Vagina (tissue), 2 donors: ENCODE results near the gene SNX13. TPM values are rescaled to one million over a fixed set of nuclear protein-coding genes. Genes with fewer than 3 reads are reported as not detected.

Experiments used
- DNase-seq, 2 donors: peaks; one replicate each; pipeline ENCODE4 v3.0.0-alpha.2; 2017; ENCODE audit errors: extremely low spot score in 2 of 2
- H3K27ac ChIP-seq: fragments of 200-600 bp; sonication (generic); one replicate; pipeline ENCODE4 v1.5.1; 2019
- H3K27me3 ChIP-seq: fragments of 200-600 bp; sonication (generic); one replicate; pipeline ENCODE4 v1.5.1; 2019
- H3K36me3 ChIP-seq, 2 donors: fragments of 200-600 bp; sonication (generic); one replicate each; pipeline ENCODE4 v1.5.1; 2017 to 2019
- H3K4me1 ChIP-seq: fragments of 200-600 bp; sonication (generic); one replicate; pipeline ENCODE4 v1.5.1; 2019
- H3K4me3 ChIP-seq, 2 donors: fragments of 200-600 bp; sonication (generic); 1 replicate in 1 of 2; 2 replicates in 1 of 2; pipeline ENCODE4 v1.5.1; 2016 to 2019
- H3K9me3 ChIP-seq: fragments of 200-600 bp; sonication (generic); one replicate; pipeline ENCODE4 v1.5.1; 2019
- CTCF ChIP-seq, 3 experiments: fragments of 450-650 bp in 2 of 3; fragments of 200-600 bp in 1 of 3; sonication (generic) in 1 of 3; IDR thresholded peaks; one replicate each; pipeline ENCODE4 v1.5.1; 2017 to 2019; ENCODE audit warnings: antibody characterized with exemption in 3 of 3, mild to moderate bottlenecking in 2 of 3, moderate library complexity in 2 of 3
- POLR2A ChIP-seq, 2 donors: fragments of 450-650 bp; IDR thresholded peaks; one replicate each; pipeline ENCODE4 v1.6.1; 2017; ENCODE audit warnings: antibody characterized with exemption in 2 of 2, mild to moderate bottlenecking in 2 of 2, moderate library complexity in 2 of 2
- POLR2AphosphoS5 ChIP-seq, 2 donors: sonication (generic); formaldehyde crosslinking; IDR thresholded peaks; one replicate each; pipeline ENCODE4 v1.9.0; 2017; ENCODE audit warnings: antibody characterized with exemption in 2 of 2, mild to moderate bottlenecking in 2 of 2, low read depth in 1 of 2; ENCODE audit not compliant: insufficient read depth in 1 of 2
- intact Hi-C: fragments of 100-400 bp; cut with DNase I; formaldehyde crosslinking; loops from one replicate; pipeline ENCODE4 v1.15.1; 2023
- total RNA-seq: library from RNA; depleted of rRNA; stranded (reverse); fragments of >200 nt; gene quantifications from one replicate; pipeline ENCODE4 v1.2.3, GENCODE V29; 2016

Gene SNX13
- total RNA-seq, 1 donor from 2014 or later = 67.3 TPM

GRCh38 chr7:17939606-17940301 is 540 bp downstream of the SNX13 start:
- peak in 1 of 2 donors; percentile 92 for DNase-seq
- no peaks in the 10 kb centered on the region for H3K36me3 ChIP-seq
- H3K4me3 ChIP-seq = peak overlapping the region; percentile 89 to 93
- no peak for TF ChIP-seq POLR2AphosphoS5 (IDR thresholded peaks at IDR 0.05; ENCODE audit: insufficient read depth in 1 of 2, low read depth in 1 of 2)
- TF ChIP-seq POLR2A (IDR thresholded peaks at IDR 0.05) = no peak
- TF ChIP-seq CTCF (IDR thresholded peaks at IDR 0.05) = no peak
- no peaks in the 10 kb centered on the region for H3K9me3 ChIP-seq
- H3K27me3 ChIP-seq = no peaks in the 10 kb centered on the region
- H3K27ac ChIP-seq = peak overlapping the region; percentile 99
- peaks cover 56% of the 10 kb centered on the region for H3K4me1 ChIP-seq
- intact Hi-C loops = no loop called here

GRCh38 chr7:17939211-17939605 is 1.1 kb downstream of the SNX13 start:
- no peak for DNase-seq
- peak overlapping the region; percentile 89 to 93 for H3K4me3 ChIP-seq
- intact Hi-C loops = no loop called here
- H3K4me1 ChIP-seq = peaks cover 62% of the 10 kb centered on the region
- no peaks in the 10 kb centered on the region for H3K27me3 ChIP-seq
- H3K9me3 ChIP-seq = no peaks in the 10 kb centered on the region
- H3K27ac ChIP-seq = peak overlapping the region; percentile 99
- TF ChIP-seq POLR2AphosphoS5 (IDR thresholded peaks at IDR 0.05; ENCODE audit: insufficient read depth in 1 of 2, low read depth in 1 of 2) (no peak), CTCF (IDR thresholded peaks at IDR 0.05) (no peak), POLR2A (IDR thresholded peaks at IDR 0.05) (no peak)
- H3K36me3 ChIP-seq = no peaks in the 10 kb centered on the region

GRCh38 chr7:17937506-17938120 is 2.7 kb downstream of the SNX13 start:
- intact Hi-C loops = no loop called here
- peaks cover 64% of the 10 kb centered on the region for H3K4me1 ChIP-seq
- TF ChIP-seq CTCF (IDR thresholded peaks at IDR 0.05) (no peak), POLR2AphosphoS5 (IDR thresholded peaks at IDR 0.05; ENCODE audit: insufficient read depth in 1 of 2, low read depth in 1 of 2) (no peak), POLR2A (IDR thresholded peaks at IDR 0.05) (no peak)
- H3K27me3 ChIP-seq = no peaks in the 10 kb centered on the region
- H3K27ac ChIP-seq = no peak overlapping the region
- peak overlapping the region in 1 of 2 donors; percentile 93 for H3K4me3 ChIP-seq
- DNase-seq = no peak
- H3K36me3 ChIP-seq = no peaks in the 10 kb centered on the region
- H3K9me3 ChIP-seq = no peaks in the 10 kb centered on the region

- Histone ChIP-seq H3K36me3 (no peaks in the 10 kb centered on the region), H3K9me3 (no peaks in the 10 kb centered on the region), H3K27ac (no peak overlapping the region), H3K27me3 (no peaks in the 10 kb centered on the region), H3K4me3 (no peak overlapping the region), H3K4me1 (peaks cover 64% of the 10 kb centered on the region)
- no peak for DNase-seq
- intact Hi-C loops = no loop called here
- TF ChIP-seq POLR2A (IDR thresholded peaks at IDR 0.05) (no peak), POLR2AphosphoS5 (IDR thresholded peaks at IDR 0.05; ENCODE audit: insufficient read depth in 1 of 2, low read depth in 1 of 2) (no peak), CTCF (IDR thresholded peaks at IDR 0.05) (no peak)
These were observed 4.0 kb downstream of the SNX13 start for GRCh38 chr7:17936321-17936720.
